Nephron progenitor cell (in vitro differentiated cells): ENCODE results near the gene ZFAND3.

ENCODE experiments used
- DNase-seq: peaks from one replicate; pipeline ENCODE4 v3.0.0; 2021
- H3K27ac Mint-ChIP-seq: 2 replicates; pipeline ENCODE4 v1.8.0; 2021; ENCODE audit warnings: mild to moderate bottlenecking, moderate library complexity, mixed read lengths
- H3K27me3 Mint-ChIP-seq: 2 replicates; pipeline ENCODE4 v1.8.0; 2021; ENCODE audit warnings: mild to moderate bottlenecking, low read depth, mixed read lengths; ENCODE audit not compliant: poor library complexity
- H3K36me3 Mint-ChIP-seq: 2 replicates; pipeline ENCODE4 v1.8.0; 2021; ENCODE audit warnings: low read depth, mixed read lengths
- H3K4me1 Mint-ChIP-seq: 2 replicates; pipeline ENCODE4 v1.8.0; 2021; ENCODE audit warnings: mixed read lengths
- H3K4me3 Mint-ChIP-seq: 2 replicates; pipeline ENCODE4 v1.8.0; 2021; ENCODE audit warnings: mild to moderate bottlenecking, moderate library complexity, mixed read lengths
- H3K9me3 Mint-ChIP-seq: 2 replicates; pipeline ENCODE4 v1.8.0; 2021; ENCODE audit warnings: mild to moderate bottlenecking, moderate library complexity, mixed read lengths
- TF ChIP-seq, protein P1 (sequence below): fragments of 200-600 bp; sonication (generic); IDR thresholded peaks from 2 replicates; pipeline ENCODE4 v1.5.0; 2021; ENCODE audit warnings: antibody characterized with exemption

Gene ZFAND3

DNA sequence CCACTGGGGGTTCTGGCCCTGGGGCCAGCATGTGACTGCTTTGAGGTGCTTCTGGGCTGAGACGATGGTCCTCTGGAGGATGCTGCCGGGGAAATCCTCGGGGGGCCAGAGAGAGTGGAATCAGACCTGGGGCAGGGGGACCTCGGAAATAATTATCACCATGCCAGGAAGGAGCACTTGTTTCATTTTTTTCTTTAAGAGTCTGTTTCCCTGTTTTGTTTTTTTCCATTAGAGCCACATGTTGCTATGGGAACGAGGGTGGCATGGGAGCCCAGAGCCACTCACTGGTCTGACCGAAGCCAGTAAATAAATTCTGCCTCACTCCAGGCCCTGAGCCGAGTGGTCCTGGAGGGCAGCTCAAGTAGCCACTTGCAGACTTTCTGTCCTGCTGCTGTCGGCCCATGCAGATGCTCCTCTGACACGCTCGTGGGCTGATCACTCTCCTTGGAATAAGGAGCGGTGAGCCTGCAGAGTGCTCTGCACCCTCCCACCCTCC lies 365.1 kb downstream of the ZFAND3 start:
- H3K9me3 Mint-ChIP-seq, result no peaks in the 10 kb centered on the region
- no peaks in the 10 kb centered on the region for H3K36me3 Mint-ChIP-seq
- peaks cover 59% of the 10 kb centered on the region for H3K4me1 Mint-ChIP-seq
- TF ChIP-seq, protein P1, sequence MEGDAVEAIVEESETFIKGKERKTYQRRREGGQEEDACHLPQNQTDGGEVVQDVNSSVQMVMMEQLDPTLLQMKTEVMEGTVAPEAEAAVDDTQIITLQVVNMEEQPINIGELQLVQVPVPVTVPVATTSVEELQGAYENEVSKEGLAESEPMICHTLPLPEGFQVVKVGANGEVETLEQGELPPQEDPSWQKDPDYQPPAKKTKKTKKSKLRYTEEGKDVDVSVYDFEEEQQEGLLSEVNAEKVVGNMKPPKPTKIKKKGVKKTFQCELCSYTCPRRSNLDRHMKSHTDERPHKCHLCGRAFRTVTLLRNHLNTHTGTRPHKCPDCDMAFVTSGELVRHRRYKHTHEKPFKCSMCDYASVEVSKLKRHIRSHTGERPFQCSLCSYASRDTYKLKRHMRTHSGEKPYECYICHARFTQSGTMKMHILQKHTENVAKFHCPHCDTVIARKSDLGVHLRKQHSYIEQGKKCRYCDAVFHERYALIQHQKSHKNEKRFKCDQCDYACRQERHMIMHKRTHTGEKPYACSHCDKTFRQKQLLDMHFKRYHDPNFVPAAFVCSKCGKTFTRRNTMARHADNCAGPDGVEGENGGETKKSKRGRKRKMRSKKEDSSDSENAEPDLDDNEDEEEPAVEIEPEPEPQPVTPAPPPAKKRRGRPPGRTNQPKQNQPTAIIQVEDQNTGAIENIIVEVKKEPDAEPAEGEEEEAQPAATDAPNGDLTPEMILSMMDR, result no peak
- no peak overlapping the region for H3K27ac Mint-ChIP-seq
- H3K27me3 Mint-ChIP-seq, result peaks cover 13% of the 10 kb centered on the region
- DNase-seq, result no peak
- no peak overlapping the region for H3K4me3 Mint-ChIP-seq

DNA sequence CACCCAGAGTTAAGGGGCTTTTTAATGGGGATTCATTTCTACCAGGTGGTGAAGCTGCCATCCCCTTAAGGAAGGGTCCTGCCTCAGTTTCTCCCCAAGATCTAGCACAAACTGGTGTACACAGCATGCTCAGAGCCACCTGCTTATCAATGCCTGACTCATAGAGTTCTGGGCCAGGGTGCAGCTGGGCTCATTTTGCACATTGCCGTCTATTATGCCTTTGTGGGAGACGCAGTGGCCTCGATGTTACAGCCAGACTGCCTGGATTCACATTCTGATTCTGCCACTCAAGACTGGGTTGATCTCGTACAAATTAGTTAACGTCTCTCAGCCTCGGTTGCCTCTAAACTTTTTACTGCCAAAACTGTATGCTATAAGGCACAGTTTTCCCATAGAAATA lies 365.7 kb downstream of the ZFAND3 start:
- Mint-ChIP-seq H3K36me3 (no peaks in the 10 kb centered on the region), H3K27me3 (peaks cover 13% of the 10 kb centered on the region), H3K9me3 (no peaks in the 10 kb centered on the region), H3K4me1 (peaks cover 57% of the 10 kb centered on the region), H3K27ac (no peak overlapping the region), H3K4me3 (no peak overlapping the region)
- TF ChIP-seq, protein P1, result no peak
- no peak for DNase-seq

DNA sequence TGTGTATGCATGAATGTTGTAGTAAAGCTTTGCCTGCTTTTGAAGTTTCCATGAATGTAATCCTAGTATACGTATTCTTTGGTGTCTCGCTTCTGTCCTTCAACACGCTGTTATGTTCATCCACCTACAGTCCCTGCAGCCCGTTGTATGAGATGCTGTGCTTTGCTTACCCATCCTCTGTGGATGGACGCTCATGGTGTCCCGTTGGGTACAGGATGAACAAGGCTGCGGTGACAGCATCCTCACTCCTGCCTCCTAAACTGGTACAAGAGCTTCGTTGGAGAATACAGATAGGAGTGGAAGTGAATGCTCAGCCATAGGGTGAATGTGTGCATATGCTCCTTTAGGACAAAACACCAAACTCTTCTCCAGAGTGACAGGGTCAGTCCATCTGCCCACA lies 366.2 kb downstream of the ZFAND3 start:
- H3K4me1 Mint-ChIP-seq, result peaks cover 52% of the 10 kb centered on the region
- H3K27ac Mint-ChIP-seq, result no peak overlapping the region
- H3K4me3 Mint-ChIP-seq, result no peak overlapping the region
- no peaks in the 10 kb centered on the region for H3K9me3 Mint-ChIP-seq
- no peaks in the 10 kb centered on the region for H3K36me3 Mint-ChIP-seq
- peaks cover 13% of the 10 kb centered on the region for H3K27me3 Mint-ChIP-seq
- TF ChIP-seq, protein P1, result no peak
- DNase-seq, result no peak

DNA sequence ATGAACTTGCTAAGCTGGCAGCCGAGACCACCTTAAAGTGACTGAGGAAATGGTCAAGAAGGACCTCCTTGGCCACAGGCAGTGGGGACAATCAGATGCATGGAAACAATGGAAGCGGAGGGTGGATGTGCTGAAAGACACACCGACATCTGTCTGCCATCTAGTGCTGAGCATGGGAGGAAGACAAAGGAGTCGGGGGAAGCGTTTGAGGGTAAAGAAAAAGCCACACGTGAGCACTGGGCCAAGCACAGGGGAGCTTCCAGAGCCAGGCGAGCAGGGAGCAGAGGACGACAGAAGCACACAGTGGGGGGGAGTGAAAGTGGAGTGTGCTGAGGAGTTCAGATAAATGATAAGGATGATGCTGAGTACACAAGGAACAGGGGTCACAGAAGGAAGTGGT lies 367.8 kb downstream of the ZFAND3 start:
- no peak for DNase-seq
- H3K27me3 Mint-ChIP-seq, result peaks cover 13% of the 10 kb centered on the region
- TF ChIP-seq, protein P1, result no peak
- H3K4me3 Mint-ChIP-seq, result no peak overlapping the region
- no peaks in the 10 kb centered on the region for H3K36me3 Mint-ChIP-seq
- no peaks in the 10 kb centered on the region for H3K9me3 Mint-ChIP-seq
- peaks cover 61% of the 10 kb centered on the region for H3K4me1 Mint-ChIP-seq
- no peak overlapping the region for H3K27ac Mint-ChIP-seq

DNA sequence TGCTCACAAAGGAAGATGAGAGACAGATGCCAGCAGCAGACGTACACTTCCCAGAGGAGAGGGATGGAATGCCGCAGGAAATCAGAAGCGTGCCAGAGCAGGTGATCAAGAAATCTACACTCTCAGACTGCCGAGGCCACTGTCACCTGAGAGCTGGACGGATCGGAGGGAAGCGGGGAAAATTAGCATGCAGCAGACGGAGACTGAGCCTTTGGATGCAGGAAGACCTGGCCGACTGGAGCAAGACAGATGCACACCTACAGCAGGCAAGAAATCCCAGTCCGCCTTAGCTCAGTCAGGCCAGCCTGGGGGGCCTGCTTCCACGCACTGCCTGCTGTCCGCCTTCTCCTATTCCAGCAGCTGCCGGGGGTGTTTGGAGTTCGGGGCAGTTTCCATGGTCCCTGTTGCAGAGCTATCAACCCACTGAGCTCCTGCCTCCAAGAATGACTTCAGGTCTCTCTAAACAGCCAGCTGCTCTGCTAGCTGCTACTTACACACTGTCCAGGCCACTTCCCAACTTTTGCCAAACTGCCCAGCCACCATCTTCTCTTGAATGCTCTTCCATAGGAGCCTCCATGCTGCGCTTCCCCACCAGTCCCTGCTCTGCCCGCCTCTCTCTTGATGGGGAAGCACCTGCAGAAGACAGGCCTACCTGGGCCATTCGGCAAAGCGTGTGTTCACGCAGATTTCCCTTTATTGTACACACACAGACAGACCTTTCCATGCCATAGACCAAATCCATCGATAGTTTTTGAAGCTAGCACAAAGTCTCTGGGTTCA lies 368.5 kb downstream of the ZFAND3 start:
- H3K9me3 Mint-ChIP-seq, result no peaks in the 10 kb centered on the region
- H3K27me3 Mint-ChIP-seq, result peaks cover 13% of the 10 kb centered on the region
- H3K36me3 Mint-ChIP-seq, result no peaks in the 10 kb centered on the region
- TF ChIP-seq, protein P1, result no peak
- H3K4me3 Mint-ChIP-seq, result no peak overlapping the region
- no peak for DNase-seq
- H3K27ac Mint-ChIP-seq, result peak overlapping the region; percentile 12
- peaks cover 68% of the 10 kb centered on the region for H3K4me1 Mint-ChIP-seq
